ENCODE data around the gene HEMK1. TPM values are rescaled to one million over a fixed set of nuclear protein-coding genes. Genes with fewer than 3 reads are reported as not detected.

Gene HEMK1
- total and polyA plus RNA-seq, 2 of the 4 experiments (the other 2 are of a cell fraction), result 17.2 to 20.8 TPM

DNA sequence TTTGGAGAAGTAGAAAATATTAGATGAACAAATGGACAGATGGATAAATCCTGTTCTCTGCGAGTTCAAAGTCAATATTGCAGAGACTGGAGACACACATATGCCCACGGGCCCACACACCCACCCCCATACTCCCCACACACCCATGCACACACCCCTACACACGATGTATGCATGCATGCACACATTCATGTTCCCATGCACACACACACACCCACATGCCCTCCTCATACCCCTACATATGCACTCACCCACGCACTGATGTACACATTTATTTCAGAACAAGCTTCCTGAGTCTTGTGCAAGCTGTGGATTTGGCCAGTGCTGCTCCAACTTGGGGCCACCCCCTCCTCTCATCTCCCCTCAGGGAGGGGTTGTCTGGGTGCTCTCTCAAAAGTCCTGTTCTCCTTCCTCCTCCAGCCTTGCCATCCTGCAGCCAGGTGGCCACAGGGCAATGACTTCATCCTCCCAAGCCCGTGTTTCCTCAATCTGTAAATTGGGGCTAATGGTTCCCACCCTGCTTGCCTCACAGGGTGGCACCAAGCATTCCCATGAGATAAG is 64.0 kb downstream of the HEMK1 start:
- Histone ChIP-seq H3K4ac (ENCODE audit: low read depth, low read length) (no peak overlapping the region), H3K23ac (ENCODE audit: low read depth, low read length) (no peak overlapping the region), H2AK9ac (replicated peaks; ENCODE audit: low read depth, low read length, poor library complexity) (no peak overlapping the region), H4K5ac (ENCODE audit: low read depth, low read length) (no peak overlapping the region), H3K79me1 (ENCODE audit: low read depth in 1 of 2, low read length in 2 of 2) (no peaks in the 10 kb centered on the region), H3K4me2 (ENCODE audit: low read depth, low read length) (no peak overlapping the region), H4K91ac (ENCODE audit: insufficient read depth, low read depth, low read length) (no peak overlapping the region), H3K9ac (ENCODE audit: low read depth, low read length) (no peak overlapping the region), H3K9me3 (ENCODE audit: control insufficient read depth, insufficient read depth, low read length) (no peaks in the 10 kb centered on the region), H3K18ac (ENCODE audit: low read depth, low read length) (no peak overlapping the region), H3K9me1 (ENCODE audit: insufficient read depth, low read length) (peaks cover 12% of the 10 kb centered on the region), H2BK15ac (ENCODE audit: low read depth, low read length) (no peak overlapping the region), H4K8ac (ENCODE audit: low read depth in 2 of 2, low read length in 2 of 2) (no peak overlapping the region), H3K27me3 (ENCODE audit: control insufficient read depth, insufficient read depth, low read length) (no peaks in the 10 kb centered on the region), H2BK5ac (ENCODE audit: low read depth, low read length, poor library complexity, severe bottlenecking) (no peak overlapping the region), H2BK20ac (ENCODE audit: low read depth, low read length) (no peak overlapping the region), H2BK120ac (ENCODE audit: low read depth, low read length) (no peak overlapping the region), H3K14ac (replicated peaks; ENCODE audit: low read depth, low read length) (no peak overlapping the region), H3K36me3 (ENCODE audit: control insufficient read depth, insufficient read depth, low read length) (no peaks in the 10 kb centered on the region), H3K56ac (ENCODE audit: extremely low read depth, insufficient read depth, low read length) (no peak overlapping the region), H3K27ac (ENCODE audit: insufficient read depth, low read length) (no peak overlapping the region), H3K4me3 (ENCODE audit: insufficient read depth, low read depth, low read length) (no peak overlapping the region), H2AFZ (replicated peaks; ENCODE audit: low read length, poor library complexity) (no peak overlapping the region), H4K20me1 (ENCODE audit: insufficient read depth, low read length) (peaks cover 4% of the 10 kb centered on the region; the same call in 1 of the 2 replicates), H3K4me1 (ENCODE audit: control insufficient read depth, insufficient read depth, low read length) (no peaks in the 10 kb centered on the region), H2AK5ac (ENCODE audit: low read depth, low read length) (no peak overlapping the region)
- POLR2A ChIA-PET (ENCODE audit: unreplicated experiment), result no interaction called here
- intact Hi-C loops (cut with micrococcal nuclease) (no loop called here), in situ Hi-C loops (cut with MboI; ENCODE audit: low sequenced_read_pairs) (no loop called here), dilution Hi-C loops (cut with HindIII; ENCODE audit: low sequenced_read_pairs, unreplicated experiment) (no loop called here)
- TF ChIP-seq POLR2A (IDR thresholded peaks at IDR 0.05; ENCODE audit: low read depth, low read length), result no peak
- TF ChIP-seq FOS (IDR thresholded peaks at IDR 0.05; ENCODE audit: low read depth, low read length), result no peak
- BruUV-seq (replicated peaks), result no TSS peak
- no peak for DNase-seq
- CTCF ChIA-PET, result no interaction called here
- WGBS, 2 experiments (ENCODE audit: extremely low coverage in 2 of 2, insufficient read length in 1 of 2), result 100% methylated on average over 1 of the region's 5 CpGs; no CpG with 5 or more reads in 1 of the 2 experiments
- no peak for ATAC-seq (ENCODE audit: low read depth)
